ENCODE results near the gene SYNDIG1.

GRCh38 chr20:24499472-24499871, 30.0 kb downstream of the SYNDIG1 start:
- TF ChIP-seq CTCF (IDR thresholded peaks at IDR 0.05), result no peak
- no peak for TF ChIP-seq EZH2 (IDR thresholded peaks at IDR 0.05; ENCODE audit: borderline replicate concordance, insufficient read depth, low read depth, low read length, poor library complexity, severe bottlenecking)
